Panc1 (cell line): Measurements from ENCODE around the gene CTNNBIP1. TPM values are rescaled to one million over a fixed set of nuclear protein-coding genes. Genes with fewer than 3 reads are reported as not detected.

Source experiments
- ATAC-seq: fragments of 200-7000 bp; cut with Tn5 transposase; 2 replicates; pipeline ENCODE4 v1.9.1; 2020; ENCODE audit warnings: mild to moderate bottlenecking, moderate library complexity
- BruUV-seq: library from RNA; stranded (reverse); fragments of 400-500 nt; replicated peaks from 2 replicates; lab custom pipeline; 2021; lab: Mats Ljungman, UMichigan
- CTCF ChIA-PET: fragments of 300-600 bp; sonication (Branson Sonifier 250); formaldehyde crosslinking; loops from one replicate; lab custom pipeline; 2022; ENCODE audit warnings: antibody characterized with exemption; lab: Charles Lee
- POLR2A ChIA-PET: fragments of 300-600 bp; sonication (Branson Sonifier 250); formaldehyde crosslinking; loops from one replicate; lab custom pipeline; 2022; ENCODE audit warnings: antibody characterized with exemption; lab: Charles Lee
- DNase-seq: peaks from one replicate; pipeline ENCODE4 v3.0.0-alpha.2; 2010; ENCODE audit warnings: low read depth, low spot score
- H3K27ac ChIP-seq: 2 replicates; pipeline ENCODE4 v1.5.1; 2011; ENCODE audit warnings: mild to moderate bottlenecking, low read length, inconsistent platforms
- H3K27me3 ChIP-seq: fragments of 200-500 bp; sonication (Bioruptor generic); 2 replicates; pipeline ENCODE4 v1.6.0; 2014; ENCODE audit warnings: low read length, inconsistent platforms; ENCODE audit not compliant: control insufficient read depth, insufficient read depth
- H3K36me3 ChIP-seq: fragments of 200-500 bp; sonication (Bioruptor generic); 2 replicates; pipeline ENCODE4 v1.5.1; 2014; ENCODE audit warnings: inconsistent platforms, mild to moderate bottlenecking, low read length, moderate library complexity; ENCODE audit not compliant: control insufficient read depth, insufficient read depth
- H3K4me1 ChIP-seq: 2 replicates; pipeline ENCODE4 v1.5.1; 2011; ENCODE audit warnings: inconsistent platforms, mild to moderate bottlenecking, low read length, moderate library complexity; ENCODE audit not compliant: control insufficient read depth, insufficient read depth
- H3K4me3 ChIP-seq, 2 experiments: 2 replicates each; pipeline ENCODE4 v1.5.1; 2011 to 2012; ENCODE audit warnings: low read depth in 2 of 2, low read length in 2 of 2, mild to moderate bottlenecking in 2 of 2, inconsistent platforms in 1 of 2, moderate library complexity in 1 of 2
- H3K9me3 ChIP-seq: fragments of 200-500 bp; sonication (Bioruptor generic); 2 replicates; pipeline ENCODE4 v1.5.1; 2014; ENCODE audit warnings: low read depth, mild to moderate bottlenecking, inconsistent platforms, low read length, moderate library complexity; ENCODE audit not compliant: control insufficient read depth, insufficient read depth
- CTCF ChIP-seq: fragments of 450-650 bp; IDR thresholded peaks from 2 replicates; pipeline ENCODE4 v1.5.1; 2017; ENCODE audit warnings: mild to moderate bottlenecking
- POLR2AphosphoS5 ChIP-seq: IDR thresholded peaks from 2 replicates; pipeline ENCODE4 v1.6.1; 2012; ENCODE audit warnings: mild to moderate bottlenecking, low read depth, low read length, moderate library complexity
- REST ChIP-seq, 2 experiments: IDR thresholded peaks; 2 replicates each; pipeline ENCODE4 v1.6.1; 2011 to 2012; ENCODE audit warnings: low read depth in 2 of 2, control low read depth in 1 of 2, low read length in 1 of 2, mild to moderate bottlenecking in 1 of 2, moderate library complexity in 1 of 2; ENCODE audit not compliant: insufficient read depth in 1 of 2
- SIN3A ChIP-seq: IDR thresholded peaks from 2 replicates; pipeline ENCODE4 v1.6.1; 2012; ENCODE audit warnings: low read depth, mild to moderate bottlenecking, low read length, moderate library complexity, borderline replicate concordance; ENCODE audit not compliant: insufficient read depth
- TCF7L2 ChIP-seq: IDR thresholded peaks from 2 replicates; pipeline ENCODE4 v1.6.1; 2011; ENCODE audit warnings: mild to moderate bottlenecking, low read depth, low read length, inconsistent platforms
- in situ Hi-C: cut with HindIII; loops from 2 replicates; pipeline ENCODE4 v1.10.0; 2016; ENCODE audit warnings: low sequenced_read_pairs, low pct_unique_long_range_greater_than_20kb
- intact Hi-C: fragments of 100-400 bp; cut with micrococcal nuclease; formaldehyde crosslinking; loops from one replicate; pipeline ENCODE4 v1.10.0; 2022; ENCODE audit not compliant: unreplicated experiment
- total RNA-seq: library from RNA; stranded (reverse); gene quantifications from one replicate; pipeline ENCODE4 v1.2.1, GENCODE V29; 2021; ENCODE audit not compliant: unreplicated experiment

Gene CTNNBIP1
- total RNA-seq, 1 experiment from 2014 or later: 36.9 TPM

GRCh38 chr1:9822490-9822889 is 87.6 kb downstream of the CTNNBIP1 start:
- peak overlapping the region; percentile 61 to 82 for H3K4me3 ChIP-seq
- peaks cover 25% of the 10 kb centered on the region for H3K4me1 ChIP-seq
- peak overlapping the region; percentile 75 for H3K27ac ChIP-seq
- no peaks in the 10 kb centered on the region for H3K9me3 ChIP-seq
- ChIA-PET POLR2A (no interaction called here), CTCF (no interaction called here)
- no peak for DNase-seq
- BruUV-seq: no TSS peak
- intact Hi-C loops (no loop called here), in situ Hi-C loops (no loop called here)
- no peaks in the 10 kb centered on the region; the same call in 1 of the 2 replicates for H3K36me3 ChIP-seq
- ATAC-seq: no peak
- H3K27me3 ChIP-seq: no peaks in the 10 kb centered on the region
- TF ChIP-seq POLR2AphosphoS5: no peak
- TF ChIP-seq TCF7L2: no peak
- TF ChIP-seq REST (IDR thresholded peaks at IDR 0.05; ENCODE audit: insufficient read depth in 1 of 2, low read depth in 2 of 2, low read length in 1 of 2): no peak
- no peak for TF ChIP-seq SIN3A
- no peak for TF ChIP-seq CTCF

GRCh38 chr1:9821710-9822109 is 88.4 kb downstream of the CTNNBIP1 start:
- ChIA-PET CTCF (no interaction called here), POLR2A (no interaction called here)
- in situ Hi-C loops: no loop called here
- intact Hi-C loops: no loop called here
- Histone ChIP-seq H3K27me3 (no peaks in the 10 kb centered on the region), H3K9me3 (no peaks in the 10 kb centered on the region), H3K4me3 (peak overlapping the region in 1 of 2 experiments; percentile 61; a peak in 1 of 4 replicates), H3K4me1 (peaks cover 25% of the 10 kb centered on the region), H3K36me3 (no peaks in the 10 kb centered on the region; the same call in 1 of the 2 replicates), H3K27ac (peak overlapping the region; percentile 75)
- ATAC-seq (no peak), DNase-seq (no peak)
- TF ChIP-seq CTCF (no peak), POLR2AphosphoS5 (no peak), REST (IDR thresholded peaks at IDR 0.05; ENCODE audit: insufficient read depth in 1 of 2, low read depth in 2 of 2, low read length in 1 of 2) (no peak), TCF7L2 (no peak), SIN3A (no peak)
- TSS peak; percentile 82 for BruUV-seq
